NCI-H187 (cell line): ENCODE data around the gene RBM47.
"Not testable (repeated sequence)": the region's sequence is repeated elsewhere in the genome, so short reads cannot be mapped to it uniquely, and the experiment has no call there.

Experiments used
- DNase-seq, 2 experiments: peaks; one replicate each; lab custom pipeline; 2025; lab: John Stamatoyannopoulos, UW

Gene RBM47

DNA sequence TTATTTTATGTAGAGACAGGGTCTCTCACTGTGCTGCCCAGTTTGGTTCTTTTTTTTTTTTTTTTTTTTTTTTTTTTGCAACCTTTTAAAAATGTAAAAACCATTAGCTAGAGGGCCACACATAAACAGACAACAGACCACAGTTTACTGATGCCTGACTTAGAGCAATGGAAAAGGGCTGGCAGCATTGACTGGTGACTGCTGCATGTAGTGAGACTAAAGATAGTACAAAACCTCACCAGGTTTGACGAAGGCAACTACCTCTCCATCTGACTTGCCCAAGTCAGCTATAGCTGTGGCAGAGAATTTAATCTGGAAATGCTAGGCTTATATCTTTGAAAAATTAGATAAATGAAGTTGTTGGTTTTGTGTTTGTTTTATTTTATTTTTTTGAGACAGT is 102.9 kb downstream of the RBM47 start:
- no peak for DNase-seq

DNA sequence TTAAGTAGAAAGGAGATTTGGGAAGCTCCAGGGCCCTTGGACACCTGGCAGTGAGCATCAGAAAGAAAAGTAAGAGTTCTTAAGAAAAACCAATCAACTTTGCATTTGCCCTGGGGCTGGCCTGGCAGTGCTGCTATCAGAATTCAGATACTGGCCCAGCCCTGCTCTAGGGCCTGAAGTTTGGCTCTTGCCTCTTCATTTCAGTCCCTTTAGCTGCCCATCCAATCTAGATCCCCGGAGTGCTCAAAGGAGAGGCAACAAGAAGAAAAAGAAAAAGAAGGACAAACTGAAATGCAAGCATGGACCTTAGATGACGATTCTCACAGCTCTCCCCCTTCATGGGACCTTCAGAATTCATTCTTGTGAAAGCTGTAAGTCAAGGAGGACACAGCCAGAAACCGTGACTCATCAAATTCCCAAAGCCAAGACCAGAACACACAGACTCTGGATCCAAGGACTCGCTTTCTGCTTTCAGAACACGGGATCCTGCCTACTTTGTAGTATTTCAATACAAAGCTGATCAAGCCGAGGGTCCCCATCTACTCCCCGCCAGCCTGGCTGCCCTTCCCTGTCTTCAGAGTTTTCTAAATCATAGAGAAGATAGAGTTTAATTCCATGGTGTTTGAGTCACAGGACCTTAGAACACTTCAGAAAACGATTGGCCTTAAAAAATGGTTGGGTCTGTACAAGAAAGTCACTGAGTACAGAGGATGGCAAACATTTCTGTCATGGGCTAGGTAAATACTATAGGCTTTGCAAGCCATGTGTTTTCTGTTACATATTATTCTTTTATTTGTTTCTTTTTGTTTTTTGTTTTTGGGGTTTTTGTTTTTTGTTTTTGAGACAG is 103.7 kb downstream of the RBM47 start:
- no peak for DNase-seq

GRCh38 chr4:40524366-40525041 is 105.2 kb downstream of the RBM47 start:
- DNase-seq, result no peak

DNA sequence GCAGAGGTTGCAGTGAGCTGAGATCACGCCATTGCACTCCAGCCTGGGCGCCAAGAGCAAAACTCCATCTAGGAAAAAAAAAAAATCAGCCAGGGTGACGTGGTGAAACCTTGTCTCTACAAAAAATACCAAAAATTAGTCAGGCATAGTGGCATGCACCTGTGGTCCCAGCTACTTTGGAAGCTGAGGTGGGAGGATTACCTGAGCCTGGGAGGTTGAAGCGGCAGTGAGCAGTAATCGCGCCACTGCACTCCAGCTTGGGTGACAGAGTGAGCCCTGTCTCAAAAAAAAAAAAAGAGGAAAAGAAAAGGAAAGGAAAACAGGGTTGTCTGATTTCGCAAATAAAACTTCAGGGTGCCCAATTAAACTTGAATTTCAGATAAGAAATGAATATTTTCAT is 106.1 kb downstream of the RBM47 start:
- DNase-seq, result no peak

DNA sequence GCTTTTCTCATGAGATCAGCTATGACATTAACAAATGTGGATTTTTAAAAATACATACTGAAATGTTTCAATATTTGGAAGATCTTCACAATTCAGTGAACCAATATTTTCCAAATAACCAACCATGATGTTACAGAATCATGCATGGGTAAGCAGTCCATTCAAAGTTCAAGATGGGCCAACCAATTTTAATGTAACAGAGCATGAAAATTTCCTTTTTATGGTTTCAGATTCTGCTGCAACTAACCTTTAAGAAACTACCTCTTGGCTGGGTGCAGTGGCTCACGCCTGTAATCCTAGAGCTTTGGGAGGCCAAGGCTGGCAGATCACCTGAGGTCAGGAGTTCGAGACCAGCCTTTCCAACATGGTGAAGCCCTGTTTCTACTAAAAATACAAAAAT is 107.7 kb downstream of the RBM47 start:
- no peak for DNase-seq

DNA sequence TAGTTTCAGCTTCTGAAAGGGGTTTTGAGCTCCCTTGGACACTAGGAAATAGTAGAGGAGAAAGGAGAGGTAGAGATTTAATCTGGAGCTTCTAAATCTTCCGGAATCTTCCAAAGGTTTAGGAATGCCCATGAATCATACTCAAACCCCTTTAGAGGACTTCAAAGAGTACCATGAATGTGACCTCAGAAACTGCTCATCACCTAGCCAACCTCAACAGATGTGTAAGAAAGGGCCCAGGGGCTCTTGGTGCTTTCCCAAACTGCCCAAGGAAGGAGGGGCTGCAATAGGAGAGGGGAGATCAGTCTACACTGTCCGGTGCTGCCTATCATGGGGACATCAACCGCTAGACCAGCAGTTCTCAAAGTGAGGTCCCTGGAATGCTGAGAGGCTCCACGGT is 109.1 kb downstream of the RBM47 start:
- no peak for DNase-seq

DNA sequence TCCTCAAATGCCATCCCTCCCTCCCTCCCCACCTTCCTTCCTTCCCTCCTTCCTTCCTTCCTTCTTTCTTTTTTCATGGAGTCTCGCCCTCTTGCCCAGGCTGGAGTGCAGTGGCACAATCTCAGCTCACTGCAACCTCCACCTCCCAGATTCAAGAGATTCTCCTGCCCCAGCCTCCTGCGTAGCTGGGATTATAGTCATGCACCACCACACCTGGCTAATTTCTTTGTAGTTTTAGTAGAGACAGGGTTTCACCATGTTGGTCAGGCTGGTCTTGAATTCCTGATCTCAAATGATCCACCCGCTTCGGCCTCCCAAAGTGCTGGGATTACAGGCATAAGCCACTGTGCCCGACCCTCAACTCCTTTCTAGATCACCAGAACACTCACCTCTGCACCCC is 112.6 kb downstream of the RBM47 start:
- DNase-seq, result not testable (repeated sequence)

- no peak for DNase-seq
Measured at GRCh38 chr4:40516651-40517050, 113.0 kb downstream of the RBM47 start.

DNA sequence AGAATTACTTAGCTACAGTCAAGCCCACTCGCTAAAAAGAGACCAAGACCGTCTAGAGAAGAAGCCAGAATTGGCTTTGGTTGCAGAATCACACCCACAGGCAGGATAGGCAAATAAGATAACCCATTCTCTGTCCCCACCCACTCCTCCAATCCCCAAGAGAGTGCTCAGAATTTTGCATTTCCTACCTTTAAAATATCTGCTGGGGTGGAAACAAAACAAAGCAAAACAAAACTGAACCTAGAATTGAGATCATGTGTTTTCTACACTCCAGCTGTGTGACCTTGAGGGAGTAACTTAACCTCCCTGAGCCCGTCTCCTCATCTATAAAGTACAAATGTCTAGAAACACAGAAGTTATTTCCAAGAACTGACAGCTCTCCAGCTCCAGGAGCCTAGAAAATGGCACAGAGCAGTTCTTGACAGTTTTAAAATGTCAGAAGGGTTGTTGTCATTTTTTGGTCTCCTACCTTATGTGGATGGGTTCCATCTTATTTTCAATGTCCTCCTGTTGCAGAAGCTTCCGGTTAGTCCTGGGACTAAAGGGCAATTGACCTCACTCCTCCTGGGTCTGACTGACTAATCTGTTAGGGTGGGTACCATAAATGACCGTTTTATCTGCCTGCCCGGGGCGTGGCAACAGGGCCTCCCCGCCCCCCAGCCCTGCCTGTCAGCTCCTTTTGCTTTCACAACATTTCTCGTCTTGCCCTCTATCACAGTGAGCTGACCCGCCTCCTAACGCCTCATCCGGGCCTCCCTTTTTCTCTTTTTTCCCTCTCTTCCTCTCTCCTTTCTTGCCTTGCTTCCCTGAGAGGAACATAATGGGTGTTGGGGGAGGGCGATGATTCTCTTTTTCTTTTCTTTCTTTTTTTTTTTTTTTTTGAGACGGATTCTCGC is 114.0 kb downstream of the RBM47 start:
- DNase-seq, result no peak

GRCh38 chr4:40515037-40515397 is 114.6 kb downstream of the RBM47 start:
- no peak for DNase-seq

DNA sequence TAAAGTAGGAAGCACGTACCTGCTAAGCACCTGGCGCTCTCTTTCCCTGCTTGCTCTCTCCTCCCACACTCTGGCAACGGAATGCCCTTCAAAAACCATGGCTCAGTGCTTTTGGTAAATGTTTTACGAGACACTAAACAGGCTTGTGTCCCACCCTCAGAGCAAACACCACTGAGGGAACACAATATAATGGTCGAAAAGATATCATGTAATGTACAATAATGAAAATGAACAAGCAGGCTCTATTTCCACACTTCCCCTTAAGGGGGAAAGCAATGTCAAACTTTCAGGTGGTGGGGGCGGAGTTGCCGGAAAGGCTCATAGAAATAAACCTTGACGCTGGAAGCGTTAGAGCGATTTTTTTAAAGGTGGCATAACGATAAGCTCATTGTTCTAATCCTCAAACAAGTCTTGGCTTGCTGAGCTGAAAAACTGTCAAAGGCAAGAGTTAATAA is 115.1 kb downstream of the RBM47 start:
- peak; percentile 81 to 83 for DNase-seq

DNA sequence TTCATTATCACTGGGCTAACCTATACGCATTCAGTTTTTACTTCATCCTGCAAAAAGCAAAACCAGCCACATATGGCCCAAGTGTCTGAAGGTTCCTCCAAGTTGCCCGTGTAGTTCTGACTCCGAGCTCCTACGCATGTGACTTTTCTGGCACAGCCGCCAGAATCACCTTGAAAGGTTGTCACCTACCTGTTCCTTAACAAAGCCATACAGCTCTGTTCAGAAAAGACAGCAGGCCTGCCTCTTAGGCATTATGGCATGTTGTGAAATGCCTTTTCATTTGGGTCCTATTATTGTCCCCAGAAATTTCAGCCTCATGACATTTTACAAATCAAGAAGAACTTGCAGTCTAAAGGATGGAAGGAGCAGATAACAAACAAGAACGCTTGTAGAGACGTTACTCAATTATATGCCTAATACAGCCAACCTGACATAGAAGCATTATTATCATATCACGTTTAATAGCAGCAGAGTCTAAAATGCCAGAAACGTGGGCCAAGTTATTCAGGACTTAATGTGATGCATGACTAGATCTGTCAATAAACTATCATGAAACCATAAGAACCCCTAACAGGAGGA is 118.5 kb downstream of the RBM47 start:
- DNase-seq, result no peak

DNA sequence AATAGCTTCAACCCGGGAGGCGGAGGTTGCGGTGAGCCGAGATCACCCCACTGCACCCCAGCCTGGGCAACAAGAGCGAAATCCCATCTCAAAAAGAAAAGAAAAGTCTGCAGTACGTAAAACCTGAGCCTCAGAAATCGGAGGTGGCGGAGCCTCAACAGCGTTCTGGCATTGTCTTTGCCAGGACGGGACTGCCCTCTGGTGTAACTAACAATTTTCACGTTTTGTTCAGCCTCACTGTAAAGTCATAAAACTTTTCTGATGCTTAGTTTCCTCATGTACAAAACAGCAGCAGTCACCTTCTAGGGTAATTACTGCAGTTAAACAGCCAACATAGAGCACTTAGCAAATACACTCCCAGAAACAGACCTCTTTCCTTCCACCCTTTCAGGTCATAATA is 121.7 kb downstream of the RBM47 start:
- no peak for DNase-seq

- no peak for DNase-seq
Measured at GRCh38 chr4:40506492-40506891, 123.2 kb downstream of the RBM47 start.

- no peak for DNase-seq
Measured at GRCh38 chr4:40506066-40506465, 123.6 kb downstream of the RBM47 start.

DNA sequence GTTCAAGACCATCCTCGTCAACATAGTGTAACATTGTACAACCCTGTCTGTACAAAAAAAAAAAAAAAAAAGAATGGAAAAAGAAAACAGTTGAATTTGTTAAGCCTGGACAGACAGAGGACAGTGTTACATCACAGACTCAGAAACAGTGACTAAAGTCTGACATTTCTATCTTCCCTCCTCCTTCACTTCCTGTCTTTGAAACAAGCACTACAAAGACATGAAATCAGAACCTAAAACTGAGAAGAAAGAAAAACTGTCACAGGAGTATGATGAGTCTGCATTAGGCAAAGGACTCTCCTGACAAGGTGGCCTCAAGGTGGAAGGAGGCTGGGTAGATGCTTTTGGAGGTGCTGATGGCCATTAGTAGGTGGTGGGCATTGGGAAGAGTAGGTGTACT is 126.7 kb downstream of the RBM47 start:
- no peak for DNase-seq

- DNase-seq, result no peak
Measured at GRCh38 chr4:40502220-40502619, 127.4 kb downstream of the RBM47 start.

DNA sequence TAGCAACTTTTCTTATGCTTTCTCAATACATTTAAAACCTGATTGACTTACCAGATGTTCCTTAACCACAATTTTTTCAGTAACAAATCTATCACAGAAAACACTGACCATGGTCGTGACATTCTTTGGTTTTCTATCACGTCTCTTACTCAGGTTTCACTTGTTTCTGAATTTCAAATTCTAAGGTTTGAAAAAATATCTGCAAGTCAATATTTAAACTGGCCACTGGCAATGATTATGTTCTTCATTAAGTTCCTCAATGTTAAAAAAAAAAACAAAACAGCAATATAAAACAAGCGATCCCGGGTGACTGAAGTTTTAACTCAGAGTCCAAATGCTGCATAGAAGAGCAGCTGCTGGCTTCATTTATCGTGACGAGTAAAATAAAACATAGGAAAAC is 128.9 kb downstream of the RBM47 start:
- DNase-seq, result no peak

DNA sequence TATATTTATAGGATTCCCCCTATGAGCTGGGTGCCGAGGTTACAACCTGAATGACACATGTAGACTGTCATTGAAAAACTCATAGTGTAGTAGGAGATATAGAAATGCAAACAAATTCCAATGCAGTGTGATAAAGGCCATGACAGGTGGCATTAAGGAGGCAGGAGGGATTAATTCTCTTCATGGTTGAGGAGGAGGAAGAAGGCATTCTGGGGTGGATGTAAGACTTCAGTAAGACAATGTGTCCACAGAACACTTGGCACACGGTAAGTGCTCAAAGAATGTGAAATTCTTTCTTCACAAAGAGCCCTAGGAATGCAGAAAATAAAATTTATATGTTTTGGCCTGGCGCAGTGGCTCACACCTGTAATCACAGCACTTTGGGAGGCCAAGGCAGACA is 136.5 kb downstream of the RBM47 start:
- no peak for DNase-seq

GRCh38 chr4:40492691-40493090 is 137.0 kb downstream of the RBM47 start:
- DNase-seq, result no peak

DNA sequence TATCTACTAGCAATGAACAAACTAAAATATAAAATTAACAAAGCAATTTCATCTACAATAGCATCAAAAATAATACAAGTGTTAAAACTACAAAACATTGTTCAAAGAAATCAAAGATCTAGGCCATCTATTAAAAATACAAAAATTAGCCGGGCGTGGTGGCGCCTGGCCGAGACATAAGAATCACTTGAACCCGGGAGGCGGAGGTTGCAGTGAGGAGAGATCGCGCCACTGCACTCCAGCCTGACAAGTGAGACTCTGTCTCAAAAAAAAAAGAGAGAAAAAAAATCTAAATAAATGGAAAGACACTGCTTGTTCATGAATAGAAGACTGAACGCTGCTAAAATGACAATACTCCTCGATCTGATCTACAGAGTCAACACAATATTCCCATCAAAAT is 139.2 kb downstream of the RBM47 start:
- no peak for DNase-seq

GRCh38 chr4:40489961-40490360 is 139.7 kb downstream of the RBM47 start:
- no peak for DNase-seq
